Activated T-helper 1 cell treated with Interleukin-2 at 50 U/mL for 16 hours (primary cell): Measurements from ENCODE around the gene RDH14.

Experiments
- DNase-seq: peaks from one replicate; pipeline ENCODE4 v3.0.0-alpha.2; 2020; ENCODE audit warnings: low read depth

Gene RDH14

GRCh38 chr2:18560031-18560796 is at the start of gene RDH14:
RDH14 (minus strand) TSS chr2:18560653; CDS start chr2:18560572, 81 bp downstream.
- DNase-seq = peak; percentile 84

- DNase-seq = no peak
Measured at GRCh38 chr2:18610090-18610489, 49.6 kb upstream of the RDH14 start.

- DNase-seq = no peak
Measured at GRCh38 chr2:18605115-18605514, 44.7 kb upstream of the RDH14 start.

- no peak for DNase-seq
Measured at GRCh38 chr2:18604531-18604885, 44.1 kb upstream of the RDH14 start.

GRCh38 chr2:18603854-18604530 is 43.5 kb upstream of the RDH14 start:
- no peak for DNase-seq

- DNase-seq = no peak
Measured at GRCh38 chr2:18602298-18602697, 41.8 kb upstream of the RDH14 start.

GRCh38 chr2:18600255-18600613 is 39.8 kb upstream of the RDH14 start:
- DNase-seq = no peak

GRCh38 chr2:18599509-18600254 is 39.2 kb upstream of the RDH14 start:
- DNase-seq = no peak

- DNase-seq = no peak
Measured at GRCh38 chr2:18598848-18599484, 38.5 kb upstream of the RDH14 start.

- DNase-seq = no peak
Measured at GRCh38 chr2:18597618-18598017, 37.2 kb upstream of the RDH14 start.

GRCh38 chr2:18596993-18597392 is 36.5 kb upstream of the RDH14 start:
- no peak for DNase-seq

GRCh38 chr2:18593496-18593895 is 33.0 kb upstream of the RDH14 start:
- no peak for DNase-seq

GRCh38 chr2:18592372-18592771 is 31.9 kb upstream of the RDH14 start:
- no peak for DNase-seq

- no peak for DNase-seq
Measured at GRCh38 chr2:18589354-18589753, 28.9 kb upstream of the RDH14 start, which contains the start of gene NT5C1B. NT5C1B (minus strand) TSS chr2:18589569; CDS start chr2:18589468, 101 bp downstream.

GRCh38 chr2:18588802-18589201 is 28.3 kb upstream of the RDH14 start:
- no peak for DNase-seq

- no peak for DNase-seq
Measured at GRCh38 chr2:18588049-18588448, 27.6 kb upstream of the RDH14 start.

GRCh38 chr2:18585526-18585925 is 25.1 kb upstream of the RDH14 start:
- no peak for DNase-seq

GRCh38 chr2:18584608-18584954 is 24.1 kb upstream of the RDH14 start:
- no peak for DNase-seq

- no peak for DNase-seq
Measured at GRCh38 chr2:18583905-18584607, 23.6 kb upstream of the RDH14 start.

- no peak for DNase-seq
Measured at GRCh38 chr2:18580606-18581005, 20.2 kb upstream of the RDH14 start.

- no peak for DNase-seq
Measured at GRCh38 chr2:18578033-18578432, 17.6 kb upstream of the RDH14 start.
